Esophagus squamous epithelium (tissue), 5 donors: ENCODE measurements around the gene GP2. TPM values are rescaled to one million over a fixed set of nuclear protein-coding genes. Genes with fewer than 3 reads are reported as not detected.
"Not testable (repeated sequence)": the region's sequence is repeated elsewhere in the genome, so short reads cannot be mapped to it uniquely, and the experiment has no call there.

Experiments
- DNase-seq: peaks from one replicate; lab custom pipeline; 2025; lab: John Stamatoyannopoulos, UW
- H3K27ac ChIP-seq, 4 donors: fragments of 200-600 bp; sonication (generic); one replicate each; pipeline ENCODE4 v1.5.1; 2016 to 2019; ENCODE audit warnings: mild to moderate bottlenecking in 1 of 4
- H3K27me3 ChIP-seq, 4 donors: fragments of 200-600 bp; sonication (generic); 1 replicate in 3 of 4; 2 replicates in 1 of 4; pipeline versions ENCODE4 v1.5.1 to v1.6.0; 2017 to 2021; ENCODE audit warnings: antibody characterized with exemption in 1 of 4
- H3K36me3 ChIP-seq, 3 donors: fragments of 200-600 bp; sonication (generic); one replicate each; pipeline ENCODE4 v1.5.1; 2016 to 2019
- H3K4me1 ChIP-seq, 3 donors: fragments of 200-600 bp; sonication (generic); one replicate each; pipeline ENCODE4 v1.5.1; 2017 to 2019
- H3K4me3 ChIP-seq, 4 donors: fragments of 200-600 bp; sonication (generic); 1 replicate in 3 of 4; 2 replicates in 1 of 4; pipeline ENCODE4 v1.5.1; 2016 to 2019; ENCODE audit warnings: mild to moderate bottlenecking in 2 of 4, moderate library complexity in 1 of 4
- H3K9me3 ChIP-seq, 3 donors: fragments of 200-600 bp; sonication (generic); one replicate each; pipeline ENCODE4 v1.5.1; 2016 to 2019
- CTCF ChIP-seq, 6 experiments: fragments of 450-650 bp in 4 of 6; fragments of 200-600 bp in 2 of 6; sonication (generic) in 2 of 6; IDR thresholded peaks; one replicate each; pipeline ENCODE4 v1.5.1; 2016 to 2019; ENCODE audit warnings: antibody characterized with exemption in 6 of 6, mild to moderate bottlenecking in 4 of 6, moderate library complexity in 4 of 6
- POLR2A ChIP-seq, 4 donors: fragments of 450-650 bp; IDR thresholded peaks; one replicate each; pipeline ENCODE4 v1.6.1; 2017; ENCODE audit warnings: antibody characterized with exemption in 4 of 4, mild to moderate bottlenecking in 4 of 4, moderate library complexity in 3 of 4
- WGBS, 2 donors: methylation state at CpG; one replicate each; pipeline ENCODE4 v1.1.5; 2018; 5-methylcytosine and 5-hydroxymethylcytosine counted together
- intact Hi-C: fragments of 100-400 bp; cut with DNase I; formaldehyde crosslinking; loops from one replicate; pipeline ENCODE4 v1.15.0; 2022
- total RNA-seq, 4 donors: library from RNA; depleted of rRNA; stranded (reverse); fragments of >200 nt; gene quantifications; one replicate each; pipeline ENCODE4 v1.1.0, GENCODE V29; 2016
- donor health status: DM: yes; HTN: yes; CAD: no.

GP2 gene
- total RNA-seq, 4 donors from 2014 or later = not detected

GRCh38 chr16:20326321-20326720 is 992 bp downstream of the GP2 start:
- Histone ChIP-seq H3K27me3 (peaks cover 0 to 8% (median 0%) of the 10 kb centered on the region in 4 donors), H3K27ac (no peak overlapping the region), H3K9me3 (no peaks in the 10 kb centered on the region), H3K4me1 (no peaks in the 10 kb centered on the region), H3K36me3 (no peaks in the 10 kb centered on the region), H3K4me3 (no peak overlapping the region)
- WGBS, 2 donors = 50 to 64% methylated on average over 3 of the region's 3 CpGs
- DNase-seq = no peak
- intact Hi-C loops = no loop called here
- TF ChIP-seq POLR2A (IDR thresholded peaks at IDR 0.05) (no peak), CTCF (IDR thresholded peaks at IDR 0.05) (no peak)

- H3K27me3 ChIP-seq = peaks cover 0 to 14% (median 0%) of the 10 kb centered on the region in 4 donors
These were observed 2.3 kb downstream of the GP2 start for GRCh38 chr16:20325005-20325404.

GRCh38 chr16:20323591-20324117 is 3.7 kb downstream of the GP2 start:
- H3K27ac ChIP-seq = no peak overlapping the region
- TF ChIP-seq POLR2A (IDR thresholded peaks at IDR 0.05) (no peak), CTCF (IDR thresholded peaks at IDR 0.05) (no peak)
- 68 to 74% methylated on average over 8 to 9 of the region's 9 CpGs for WGBS, 2 donors
- no peak overlapping the region for H3K4me3 ChIP-seq
- intact Hi-C loops = no loop called here
- H3K9me3 ChIP-seq = no peaks in the 10 kb centered on the region
- peaks cover 0 to 20% (median 0%) of the 10 kb centered on the region in 4 donors for H3K27me3 ChIP-seq
- H3K36me3 ChIP-seq = no peaks in the 10 kb centered on the region
- no peak for DNase-seq
- no peaks in the 10 kb centered on the region for H3K4me1 ChIP-seq

More at GRCh38 chr16:20325005-20325404, 2.3 kb downstream of the GP2 start:
- Histone ChIP-seq H3K4me3 (no peak overlapping the region), H3K36me3 (no peaks in the 10 kb centered on the region), H3K4me1 (no peaks in the 10 kb centered on the region), H3K9me3 (no peaks in the 10 kb centered on the region), H3K27ac (no peak overlapping the region)
- TF ChIP-seq CTCF (IDR thresholded peaks at IDR 0.05) (no peak), POLR2A (IDR thresholded peaks at IDR 0.05) (no peak)
- WGBS, 2 donors = 52 to 71% methylated on average over 3 of the region's 3 CpGs
- intact Hi-C loops = no loop called here
- no peak for DNase-seq

- no peak for DNase-seq
- intact Hi-C loops = no loop called here
- TF ChIP-seq CTCF (IDR thresholded peaks at IDR 0.05) = no peak
- TF ChIP-seq POLR2A (IDR thresholded peaks at IDR 0.05) = no peak
- peaks cover 0 to 20% (median 0%) of the 10 kb centered on the region in 4 donors for H3K27me3 ChIP-seq
- H3K4me3 ChIP-seq = no peak overlapping the region
- H3K9me3 ChIP-seq = no peaks in the 10 kb centered on the region
- no peaks in the 10 kb centered on the region for H3K36me3 ChIP-seq
- H3K4me1 ChIP-seq = no peaks in the 10 kb centered on the region
- H3K27ac ChIP-seq = no peak overlapping the region
- WGBS, 2 donors = 80 to 86% methylated on average over 1 of the region's 4 CpGs
These were observed 4.6 kb downstream of the GP2 start for GRCh38 chr16:20322696-20323095.

GRCh38 chr16:20321671-20322070 is 5.6 kb downstream of the GP2 start:
- Histone ChIP-seq H3K36me3 (no peaks in the 10 kb centered on the region), H3K4me3 (no peak overlapping the region), H3K27ac (no peak overlapping the region), H3K9me3 (no peaks in the 10 kb centered on the region), H3K4me1 (no peaks in the 10 kb centered on the region), H3K27me3 (peaks cover 0 to 20% (median 0%) of the 10 kb centered on the region in 4 donors)
- intact Hi-C loops = no loop called here
- WGBS, 2 donors = 85 to 89% methylated on average over 1 of the region's 1 CpG
- DNase-seq = no peak
- TF ChIP-seq POLR2A (IDR thresholded peaks at IDR 0.05) (no peak), CTCF (IDR thresholded peaks at IDR 0.05) (no peak)

- H3K27ac ChIP-seq, intact Hi-C loops, DNase-seq: not testable (repeated sequence)
These were observed 6.3 kb downstream of the GP2 start for GRCh38 chr16:20321051-20321450.

More at GRCh38 chr16:20321051-20321450, 6.3 kb downstream of the GP2 start:
- not testable (repeated sequence) for H3K36me3 ChIP-seq, H3K4me3 ChIP-seq, H3K9me3 ChIP-seq, H3K4me1 ChIP-seq
- WGBS, 2 donors = 100% methylated on average over 2 of the region's 2 CpGs; no CpG with 5 or more reads in 1 of the 2 donors
- peaks cover 0 to 20% (median 0%) of the 10 kb centered on the region in 4 donors for H3K27me3 ChIP-seq
